Epithelial cell of esophagus (primary cell): ENCODE data around the gene RBM18.
A peak's percentile ranks its signal among the peaks of the same experiment; 100 is the strongest.

Experiments used
- DNase-seq: peaks from one replicate; pipeline ENCODE4 v3.0.0; 2010; ENCODE audit warnings: low read depth
- H3K4me3 ChIP-seq: 2 replicates; pipeline ENCODE4 v1.5.1; 2011; ENCODE audit warnings: mild to moderate bottlenecking, low read length, control low read depth
- TF ChIP-seq, protein P1 (sequence below): IDR thresholded peaks from 2 replicates; pipeline ENCODE4 v1.5.1; 2011; ENCODE audit warnings: low read depth, mild to moderate bottlenecking, low read length, control low read depth, inconsistent platforms; ENCODE audit not compliant: insufficient read depth; ENCODE audit errors: missing control alignments

Gene RBM18

DNA sequence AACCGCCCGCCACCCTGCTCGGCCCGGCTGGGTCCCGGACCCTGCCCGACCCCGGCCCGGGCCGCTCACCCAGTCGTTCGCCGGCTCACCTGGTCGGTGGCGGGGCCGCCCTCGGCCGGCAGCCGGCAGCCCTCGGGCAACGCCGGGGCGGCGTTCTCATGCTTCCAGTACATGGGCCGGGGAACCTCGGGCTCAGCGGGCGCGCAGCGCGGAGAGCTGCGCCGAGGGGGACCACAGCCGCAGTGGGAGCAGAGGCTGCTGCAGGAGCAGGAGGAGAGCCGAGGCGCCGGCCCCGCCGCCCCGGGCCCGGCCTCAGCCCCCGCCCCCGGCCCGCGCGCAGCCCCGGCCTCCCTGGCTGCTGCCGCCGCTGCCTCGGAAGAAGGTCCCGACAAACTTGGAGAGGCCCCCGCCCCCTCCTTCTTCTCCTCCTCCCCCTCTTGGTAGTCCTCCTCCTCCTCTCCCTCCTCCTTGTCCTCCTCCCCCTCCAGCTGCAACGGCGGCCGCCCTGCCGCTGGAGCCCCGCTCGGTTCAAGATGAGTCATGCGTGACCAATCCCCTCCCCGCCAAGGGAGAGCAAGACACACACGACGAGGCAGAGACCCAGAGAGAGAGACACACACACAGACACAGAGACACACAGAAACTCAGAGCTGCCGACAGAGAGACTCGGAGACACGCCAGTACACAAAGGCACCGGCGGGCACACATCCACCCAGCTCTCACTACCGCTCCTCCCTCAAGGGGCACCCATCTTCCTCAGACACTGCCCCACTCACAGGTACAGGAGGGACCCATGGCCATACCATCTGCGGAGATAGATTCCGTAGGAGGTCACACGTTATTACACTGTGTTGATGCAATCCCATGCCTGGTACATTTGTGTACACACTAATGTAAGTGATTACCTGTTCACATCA is 35.8 kb downstream of the RBM18 start, which contains the start of gene LHX6:
Gene LHX6 (minus strand): TSS at position 390 of the 917 bp plus-strand sequence. CDS start 217 bp downstream, at position 173.
- TF ChIP-seq, protein P1, sequence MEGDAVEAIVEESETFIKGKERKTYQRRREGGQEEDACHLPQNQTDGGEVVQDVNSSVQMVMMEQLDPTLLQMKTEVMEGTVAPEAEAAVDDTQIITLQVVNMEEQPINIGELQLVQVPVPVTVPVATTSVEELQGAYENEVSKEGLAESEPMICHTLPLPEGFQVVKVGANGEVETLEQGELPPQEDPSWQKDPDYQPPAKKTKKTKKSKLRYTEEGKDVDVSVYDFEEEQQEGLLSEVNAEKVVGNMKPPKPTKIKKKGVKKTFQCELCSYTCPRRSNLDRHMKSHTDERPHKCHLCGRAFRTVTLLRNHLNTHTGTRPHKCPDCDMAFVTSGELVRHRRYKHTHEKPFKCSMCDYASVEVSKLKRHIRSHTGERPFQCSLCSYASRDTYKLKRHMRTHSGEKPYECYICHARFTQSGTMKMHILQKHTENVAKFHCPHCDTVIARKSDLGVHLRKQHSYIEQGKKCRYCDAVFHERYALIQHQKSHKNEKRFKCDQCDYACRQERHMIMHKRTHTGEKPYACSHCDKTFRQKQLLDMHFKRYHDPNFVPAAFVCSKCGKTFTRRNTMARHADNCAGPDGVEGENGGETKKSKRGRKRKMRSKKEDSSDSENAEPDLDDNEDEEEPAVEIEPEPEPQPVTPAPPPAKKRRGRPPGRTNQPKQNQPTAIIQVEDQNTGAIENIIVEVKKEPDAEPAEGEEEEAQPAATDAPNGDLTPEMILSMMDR: no peak
- peak; percentile 33 for DNase-seq
- H3K4me3 ChIP-seq: peak within 1 kb of the TSS; percentile 15

- peak overlapping the region; percentile 15 for H3K4me3 ChIP-seq
- TF ChIP-seq, protein P1: no peak
- no peak for DNase-seq
These were observed 36.5 kb downstream of the RBM18 start for GRCh38 chr9:122228191-122228567.

DNA sequence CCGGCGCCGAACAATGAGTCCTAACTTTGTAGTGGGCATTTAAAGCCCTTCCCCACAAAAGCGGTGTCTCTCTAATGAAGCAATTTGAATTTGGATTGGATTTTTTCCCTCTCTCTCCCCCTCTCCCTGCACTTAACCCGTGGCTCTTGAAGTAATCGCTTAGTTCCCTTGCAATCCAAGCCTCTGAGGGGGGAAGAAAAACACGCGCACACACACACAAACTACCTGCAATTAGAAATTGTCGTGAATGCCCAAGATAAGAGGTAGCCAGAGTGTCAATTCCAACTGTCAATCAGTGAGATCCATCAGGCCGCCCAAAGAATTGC is 37.1 kb downstream of the RBM18 start:
- no peak for DNase-seq
- H3K4me3 ChIP-seq: no peak overlapping the region
- TF ChIP-seq, protein P1: no peak

- no peak for DNase-seq
- H3K4me3 ChIP-seq: no peak overlapping the region
- TF ChIP-seq, protein P1: no peak
These were observed 37.7 kb downstream of the RBM18 start for GRCh38 chr9:122226758-122227574.

GRCh38 chr9:122226142-122226757 is 38.4 kb downstream of the RBM18 start:
- no peak overlapping the region for H3K4me3 ChIP-seq
- TF ChIP-seq, protein P1: no peak
- no peak for DNase-seq

- H3K4me3 ChIP-seq: no peak overlapping the region
- DNase-seq: no peak
- TF ChIP-seq, protein P1: no peak
These were observed 39.1 kb downstream of the RBM18 start for GRCh38 chr9:122225312-122226141.
